Prostate gland (tissue), 2 donors: ENCODE data around the gene NCOR2.

Experiments used
- CTCF ChIP-seq, 4 experiments: fragments of 200-600 bp in 2 of 4; fragments of 450-650 bp in 2 of 4; sonication (generic) in 2 of 4; IDR thresholded peaks; 1 replicate in 3 of 4; 2 replicates in 1 of 4; pipeline ENCODE4 v1.5.1; 2016 to 2019; ENCODE audit warnings: antibody characterized with exemption in 4 of 4, mild to moderate bottlenecking in 2 of 4, moderate library complexity in 2 of 4
- POLR2A ChIP-seq: fragments of 450-650 bp; IDR thresholded peaks from one replicate; pipeline ENCODE4 v1.6.1; 2016; ENCODE audit warnings: antibody characterized with exemption, mild to moderate bottlenecking
- POLR2AphosphoS5 ChIP-seq: sonication (generic); formaldehyde crosslinking; IDR thresholded peaks from one replicate; pipeline ENCODE4 v1.6.1; 2017; ENCODE audit warnings: antibody characterized with exemption

GRCh38 chr12:124564971-124565491 is 2.4 kb downstream of the NCOR2 start:
- TF ChIP-seq CTCF (IDR thresholded peaks at IDR 0.05) (no peak), POLR2A (no peak), POLR2AphosphoS5 (no peak)
